Measurements from ENCODE around the gene MEX3A.
"Not testable (repeated sequence)": the region's sequence is repeated elsewhere in the genome, so short reads cannot be mapped to it uniquely, and the experiment has no call there.

The MEX3A gene

DNA sequence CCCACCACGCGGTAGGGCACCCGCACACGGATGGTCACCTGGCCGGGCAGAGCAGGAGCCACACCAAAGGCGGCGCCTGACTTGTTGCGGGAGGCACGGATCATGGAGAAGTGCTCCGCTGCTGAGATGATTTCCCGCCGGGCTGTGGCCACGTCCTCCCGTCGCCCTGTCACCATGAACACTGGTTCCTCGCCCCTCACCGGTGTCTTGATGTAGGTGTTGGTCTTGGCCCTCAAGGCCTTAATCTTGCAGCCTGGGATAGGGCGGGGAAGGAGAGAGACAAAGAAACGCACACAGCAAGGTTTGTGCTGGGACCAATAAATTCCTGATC lies 4.9 kb downstream of the MEX3A start:
- DNase-seq = no peak

DNA sequence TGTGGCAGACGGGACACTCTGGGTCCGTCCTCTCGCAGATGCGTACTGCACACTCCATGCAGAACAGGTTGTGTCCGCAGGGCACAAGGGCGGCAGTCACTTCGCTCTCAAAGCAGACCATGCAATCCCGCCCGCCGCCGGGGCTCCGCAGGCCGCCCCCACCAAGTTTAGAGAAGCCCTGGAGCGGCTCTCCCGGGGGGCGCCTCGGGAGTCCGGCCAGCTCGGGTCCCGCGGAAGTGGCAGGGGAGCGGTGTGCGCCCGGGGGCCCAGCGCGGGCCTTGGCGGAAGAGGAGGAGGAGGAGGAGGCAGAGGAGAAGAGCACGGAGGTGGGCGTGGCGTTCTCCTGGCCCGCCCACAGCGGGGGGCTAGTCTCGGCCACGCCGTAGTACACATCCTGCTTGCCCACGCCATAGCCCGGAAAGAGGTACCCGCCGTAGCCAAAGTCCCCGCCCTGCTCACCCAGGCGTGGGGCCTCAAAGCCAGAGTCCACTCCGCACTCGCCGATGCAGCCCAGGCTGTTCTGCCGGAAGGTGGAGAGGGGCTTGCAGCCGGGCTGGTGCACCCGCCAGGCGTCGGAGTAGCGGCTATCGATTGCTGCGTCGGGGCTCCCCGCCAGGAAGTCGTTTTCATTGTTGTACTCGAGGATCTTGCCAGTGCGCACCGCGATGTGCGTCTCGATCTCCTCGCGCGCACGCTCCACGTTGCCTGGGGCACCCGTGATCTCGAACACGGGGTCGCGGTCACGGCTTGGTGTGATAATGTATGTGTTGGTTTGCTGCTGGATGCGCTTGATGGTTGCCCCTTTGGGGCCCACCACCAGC lies 5.4 kb downstream of the MEX3A start:
- DNase-seq = no peak

DNA sequence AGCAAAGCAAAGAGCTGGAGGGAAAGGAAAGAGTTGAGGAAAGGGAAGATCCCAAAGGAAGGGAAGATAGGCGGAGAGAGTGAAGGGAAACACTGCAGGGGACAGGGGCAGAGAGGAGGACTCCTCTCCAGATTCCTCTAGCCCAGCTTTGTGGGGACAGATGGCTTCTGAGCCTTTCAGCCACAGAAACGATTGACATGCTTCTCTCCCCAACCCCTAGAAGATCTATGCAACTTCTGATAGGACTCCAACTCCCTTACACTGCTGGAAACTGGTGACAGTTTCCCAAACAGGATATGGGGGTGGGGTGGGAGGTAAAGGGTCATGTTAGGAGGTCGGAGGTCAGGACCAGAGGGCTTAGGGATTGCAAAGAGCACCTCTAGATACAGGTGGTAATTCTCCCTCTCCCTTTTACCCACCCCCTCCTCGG lies 6.5 kb downstream of the MEX3A start:
- DNase-seq = no peak

DNA sequence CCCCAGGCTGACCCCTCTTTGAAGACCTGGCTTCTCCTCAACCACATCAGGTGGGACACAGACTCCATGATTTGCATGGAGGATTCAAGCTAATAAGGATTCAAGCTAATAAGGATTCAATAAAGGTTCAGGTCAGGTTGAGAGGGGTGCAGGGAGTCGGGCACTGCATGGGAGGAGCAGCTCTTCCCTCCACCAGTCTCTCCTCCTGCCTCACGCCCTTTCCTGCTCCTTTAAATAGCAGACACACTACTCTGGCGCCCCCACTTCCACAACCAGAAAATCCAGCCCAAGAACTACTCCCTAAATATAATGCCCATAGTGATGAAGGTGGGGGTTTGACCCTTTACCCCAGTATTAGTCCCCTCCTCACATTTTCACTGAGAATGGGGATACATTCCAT lies 7.1 kb downstream of the MEX3A start:
- no peak for DNase-seq

- no peak for DNase-seq
Observed at GRCh38 chr1:156074661-156075060, 7.6 kb downstream of the MEX3A start.

- DNase-seq = no peak
Observed at GRCh38 chr1:156073740-156074139, 8.5 kb downstream of the MEX3A start.

- no peak for DNase-seq
Observed at GRCh38 chr1:156073110-156073687, 9.1 kb downstream of the MEX3A start.

GRCh38 chr1:156072251-156072650 lies 10.0 kb downstream of the MEX3A start:
- DNase-seq = no peak

DNA sequence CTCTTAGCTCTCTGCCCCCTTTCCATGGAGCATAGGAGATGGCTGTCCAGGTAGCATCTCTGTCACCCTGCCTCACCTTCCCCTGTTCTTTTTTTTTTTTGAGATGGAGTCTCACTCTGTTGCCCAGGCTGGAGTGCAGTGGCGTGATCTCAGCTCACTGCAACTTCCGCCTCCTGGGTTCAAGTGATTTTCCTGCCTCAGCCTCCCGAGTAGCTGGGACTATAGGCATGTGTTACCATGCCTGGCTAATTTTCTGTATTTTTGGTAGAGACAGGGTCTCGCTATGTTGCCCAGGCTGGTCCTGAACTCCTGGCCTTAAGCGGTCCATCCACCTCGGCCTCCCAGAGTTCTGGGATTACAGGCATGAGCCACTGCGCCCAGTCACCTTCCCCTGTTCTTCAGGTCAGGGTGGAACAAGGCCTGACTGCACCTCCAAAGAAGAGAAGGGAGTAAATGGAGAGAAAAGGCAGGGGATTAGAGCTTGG lies 10.9 kb downstream of the MEX3A start:
- not testable (repeated sequence) for DNase-seq

GRCh38 chr1:156070548-156070947 lies 11.7 kb downstream of the MEX3A start:
- no peak for DNase-seq

GRCh38 chr1:156069490-156070455 lies 12.5 kb downstream of the MEX3A start:
- no peak for DNase-seq

GRCh38 chr1:156067262-156067661 lies 15.0 kb downstream of the MEX3A start:
- DNase-seq = no peak

DNA sequence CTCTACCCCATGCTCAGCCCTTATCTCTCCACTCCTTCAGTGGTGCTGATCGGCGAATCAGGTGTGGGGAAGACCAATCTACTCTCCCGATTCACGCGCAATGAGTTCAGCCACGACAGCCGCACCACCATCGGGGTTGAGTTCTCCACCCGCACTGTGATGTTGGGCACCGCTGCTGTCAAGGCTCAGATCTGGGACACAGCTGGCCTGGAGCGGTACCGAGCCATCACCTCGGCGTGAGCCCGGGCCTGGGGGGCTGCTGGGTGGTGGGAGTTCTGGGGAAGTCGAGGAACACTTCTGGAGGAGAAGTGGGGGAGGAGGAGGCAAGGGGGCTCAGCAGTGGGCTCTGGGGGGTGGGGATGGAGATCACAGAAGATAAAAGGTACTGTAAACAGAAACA lies 16.4 kb downstream of the MEX3A start:
- no peak for DNase-seq

GRCh38 chr1:156065212-156065611 lies 17.1 kb downstream of the MEX3A start:
- no peak for DNase-seq

- DNase-seq = peak; percentile 18
Observed at GRCh38 chr1:156064615-156065014, 17.6 kb downstream of the MEX3A start.

GRCh38 chr1:156063997-156064285 lies 18.3 kb downstream of the MEX3A start:
- DNase-seq = no peak

DNA sequence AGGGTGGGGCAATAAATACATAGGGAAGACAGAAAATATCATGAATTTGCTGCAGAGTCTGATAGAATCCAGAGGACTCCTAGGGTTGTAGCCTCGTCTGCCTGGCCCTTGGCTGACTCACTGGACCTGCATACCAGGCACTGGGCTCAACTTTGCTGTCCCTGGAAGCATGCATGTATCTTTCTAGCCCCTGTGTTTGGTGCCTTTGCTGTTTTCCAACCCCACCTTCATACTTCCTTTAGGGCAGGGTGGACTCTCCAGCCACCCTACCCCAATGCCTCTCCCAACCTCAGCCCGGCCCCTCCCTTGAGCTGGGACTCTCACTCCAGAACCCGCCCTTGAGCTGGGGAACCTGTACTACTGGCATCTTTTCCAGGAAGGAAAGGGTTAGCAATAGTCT lies 20.1 kb downstream of the MEX3A start:
- no peak for DNase-seq

DNA sequence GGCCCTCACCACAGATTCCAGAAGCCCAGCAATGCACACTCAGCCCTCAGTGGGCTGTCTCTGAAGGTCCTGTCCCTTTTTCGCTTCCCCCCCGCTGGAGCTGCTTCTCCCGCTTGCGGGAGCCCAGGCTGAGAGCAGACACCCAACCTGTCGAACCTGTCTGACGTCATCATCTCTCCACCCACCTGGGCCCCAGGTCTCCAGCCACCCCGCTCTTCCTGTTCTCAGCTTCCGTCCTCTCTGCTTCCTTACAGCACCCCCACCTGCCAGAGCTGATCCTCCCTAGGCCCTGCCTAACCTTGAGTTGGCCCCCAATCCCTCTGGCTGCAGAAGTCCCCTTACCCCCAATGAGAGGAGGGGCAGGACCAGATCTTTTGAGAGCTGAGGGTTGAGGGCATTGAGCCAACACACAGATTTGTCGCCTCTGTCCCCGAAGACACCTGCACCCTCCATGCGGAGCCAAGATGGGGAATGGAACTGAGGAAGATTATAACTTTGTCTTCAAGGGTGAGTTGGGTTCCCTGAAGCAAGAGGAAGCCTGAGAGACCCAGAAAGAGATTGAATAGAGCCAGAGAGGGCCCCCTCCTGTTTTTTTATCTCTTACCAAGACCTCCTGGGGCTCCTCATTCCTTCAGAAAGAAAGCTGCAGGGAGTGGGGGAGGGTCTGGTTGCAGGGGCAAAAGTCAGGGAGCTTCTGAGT lies 21.2 kb downstream of the MEX3A start, which contains the start of gene RAB25:
TSS of gene RAB25 (plus strand) at position 224 of the 700 bp plus-strand sequence. CDS start at position 465, 241 bp downstream.
- no peak for DNase-seq

DNA sequence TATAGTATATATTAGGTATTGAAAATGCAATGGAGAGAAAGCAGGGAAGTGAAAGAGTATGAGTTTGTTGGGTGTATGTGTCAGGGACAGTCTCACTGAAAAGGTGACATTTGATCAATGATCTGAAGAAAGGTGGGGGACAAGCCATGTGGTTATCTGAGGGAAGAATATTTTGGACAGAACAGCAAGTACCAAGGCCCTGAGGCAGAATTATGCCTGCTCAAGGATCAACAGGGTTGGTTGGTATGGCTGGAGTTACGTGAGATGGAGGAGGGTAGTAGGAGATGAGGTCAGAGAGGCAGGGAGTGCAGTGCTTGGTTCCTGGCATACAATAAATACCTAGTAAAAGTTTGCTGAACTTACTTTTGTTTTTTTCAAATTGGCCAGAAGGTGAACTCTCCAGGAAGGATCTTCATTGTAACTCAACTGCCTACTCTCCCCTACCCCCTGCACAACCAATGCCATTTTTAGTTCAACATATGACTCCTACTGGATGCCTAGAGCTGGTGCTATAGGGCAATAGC lies 25.9 kb downstream of the MEX3A start:
- DNase-seq = no peak

GRCh38 chr1:156055281-156056048 lies 26.8 kb downstream of the MEX3A start:
- no peak for DNase-seq

GRCh38 chr1:156054500-156055280 lies 27.6 kb downstream of the MEX3A start, which contains the start of gene LAMTOR2:
TSS of gene LAMTOR2 (plus strand) at chr1:156054782. CDS start at chr1:156054890, 108 bp downstream.
- DNase-seq = peak; percentile 98

All from activated CD4-positive, alpha-beta T cell treated with anti-CD3 and anti-CD28 coated beads, Interleukin-2, amount 50 U/mL, for 16 hours (primary cell).